HFF-Myc (cell line): Measurements from ENCODE around the gene COX10.

Experiments used
- DNase-seq: peaks from one replicate; pipeline ENCODE4 v3.0.0-alpha.2; 2011; ENCODE audit warnings: low read depth; ENCODE audit errors: extremely low read depth
- H3K4me3 ChIP-seq: replicated peaks from 2 replicates; pipeline ENCODE4 v1.5.1; 2011; ENCODE audit warnings: low read depth, mild to moderate bottlenecking, control low read depth, low read length
- TF ChIP-seq, protein P1 (sequence below): IDR thresholded peaks from 2 replicates; pipeline ENCODE4 v1.5.1; 2012; ENCODE audit warnings: mild to moderate bottlenecking, low read depth, low read length, control low read depth; ENCODE audit errors: missing control alignments

Gene COX10

DNA sequence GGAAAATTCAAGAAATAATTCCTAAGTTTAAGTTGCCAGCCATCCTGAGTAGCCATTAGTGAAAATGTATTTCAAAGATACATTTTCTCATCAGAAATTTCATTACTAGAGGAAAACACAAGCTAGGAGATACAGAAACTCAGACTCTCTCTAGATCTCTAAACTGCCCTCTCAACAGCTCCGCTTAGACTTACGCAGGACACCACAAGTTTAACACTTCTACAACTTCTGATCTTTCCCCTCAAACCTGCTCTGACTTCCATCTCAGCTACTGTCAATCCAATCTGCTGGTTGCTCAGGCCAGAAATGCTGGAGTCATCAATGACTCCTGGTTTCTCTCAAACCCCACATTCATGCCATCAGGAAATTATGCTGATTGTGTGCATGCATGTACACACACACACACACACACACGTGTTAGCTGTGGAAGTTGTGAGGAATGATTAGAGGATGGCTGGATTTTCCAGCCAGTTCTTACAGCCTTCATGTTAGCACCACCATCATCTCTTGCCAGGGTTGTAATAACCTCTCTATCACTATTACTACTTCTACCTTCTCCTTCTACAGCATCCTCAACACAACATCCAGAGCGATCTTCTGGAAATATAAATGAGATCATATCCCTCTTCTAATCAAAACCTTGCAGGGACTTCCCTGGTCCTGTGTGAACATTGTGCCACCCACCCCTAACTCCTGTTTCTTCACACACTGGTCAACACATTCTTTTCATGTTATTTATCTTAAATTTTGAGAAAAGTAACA is 47.1 kb downstream of the COX10 start:
- H3K4me3 ChIP-seq, result no peak overlapping the region
- TF ChIP-seq, protein P1, sequence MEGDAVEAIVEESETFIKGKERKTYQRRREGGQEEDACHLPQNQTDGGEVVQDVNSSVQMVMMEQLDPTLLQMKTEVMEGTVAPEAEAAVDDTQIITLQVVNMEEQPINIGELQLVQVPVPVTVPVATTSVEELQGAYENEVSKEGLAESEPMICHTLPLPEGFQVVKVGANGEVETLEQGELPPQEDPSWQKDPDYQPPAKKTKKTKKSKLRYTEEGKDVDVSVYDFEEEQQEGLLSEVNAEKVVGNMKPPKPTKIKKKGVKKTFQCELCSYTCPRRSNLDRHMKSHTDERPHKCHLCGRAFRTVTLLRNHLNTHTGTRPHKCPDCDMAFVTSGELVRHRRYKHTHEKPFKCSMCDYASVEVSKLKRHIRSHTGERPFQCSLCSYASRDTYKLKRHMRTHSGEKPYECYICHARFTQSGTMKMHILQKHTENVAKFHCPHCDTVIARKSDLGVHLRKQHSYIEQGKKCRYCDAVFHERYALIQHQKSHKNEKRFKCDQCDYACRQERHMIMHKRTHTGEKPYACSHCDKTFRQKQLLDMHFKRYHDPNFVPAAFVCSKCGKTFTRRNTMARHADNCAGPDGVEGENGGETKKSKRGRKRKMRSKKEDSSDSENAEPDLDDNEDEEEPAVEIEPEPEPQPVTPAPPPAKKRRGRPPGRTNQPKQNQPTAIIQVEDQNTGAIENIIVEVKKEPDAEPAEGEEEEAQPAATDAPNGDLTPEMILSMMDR, result no peak
- DNase-seq, result no peak

DNA sequence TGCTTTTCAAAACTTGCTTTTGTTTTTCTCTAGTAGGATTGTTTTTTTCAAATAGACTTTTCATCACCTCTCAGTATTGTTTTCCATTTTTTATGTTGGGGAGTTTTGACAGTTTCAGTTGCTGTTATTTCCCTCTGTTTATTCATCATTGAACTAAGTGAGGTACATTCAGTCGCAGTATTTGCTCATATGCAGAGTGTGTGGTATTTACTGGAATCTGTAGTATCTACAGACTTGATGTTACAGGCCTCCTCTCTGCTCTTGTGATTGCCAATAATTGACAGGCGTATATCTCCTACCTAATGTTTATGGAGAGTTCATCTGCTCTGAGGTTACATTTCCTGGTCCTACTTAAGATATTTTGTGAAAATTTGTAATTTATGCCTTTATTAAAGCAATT is 49.6 kb downstream of the COX10 start:
- no peak for DNase-seq
- TF ChIP-seq, protein P1, result no peak
- no peak overlapping the region for H3K4me3 ChIP-seq

DNA sequence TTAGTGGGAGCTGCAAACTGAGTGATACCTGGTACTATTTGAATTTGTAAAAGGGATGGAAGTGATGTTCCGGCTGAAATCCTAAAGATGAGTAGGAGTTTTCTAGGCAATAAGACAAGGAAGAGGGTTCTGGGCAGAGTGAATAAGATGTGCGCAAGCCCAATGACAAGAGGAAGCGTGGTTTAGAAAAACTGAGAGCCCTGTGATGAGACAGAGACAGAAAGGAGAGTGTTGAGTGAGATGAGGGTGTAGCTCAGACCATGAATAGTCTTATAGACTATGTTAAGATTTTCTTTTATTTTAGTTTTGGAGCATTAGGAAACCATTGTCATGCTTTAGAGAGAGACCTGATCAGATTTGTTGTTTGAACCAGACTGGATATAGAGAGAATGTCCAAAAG is 50.2 kb downstream of the COX10 start:
- no peak for DNase-seq
- TF ChIP-seq, protein P1, result no peak
- H3K4me3 ChIP-seq, result no peak overlapping the region

DNA sequence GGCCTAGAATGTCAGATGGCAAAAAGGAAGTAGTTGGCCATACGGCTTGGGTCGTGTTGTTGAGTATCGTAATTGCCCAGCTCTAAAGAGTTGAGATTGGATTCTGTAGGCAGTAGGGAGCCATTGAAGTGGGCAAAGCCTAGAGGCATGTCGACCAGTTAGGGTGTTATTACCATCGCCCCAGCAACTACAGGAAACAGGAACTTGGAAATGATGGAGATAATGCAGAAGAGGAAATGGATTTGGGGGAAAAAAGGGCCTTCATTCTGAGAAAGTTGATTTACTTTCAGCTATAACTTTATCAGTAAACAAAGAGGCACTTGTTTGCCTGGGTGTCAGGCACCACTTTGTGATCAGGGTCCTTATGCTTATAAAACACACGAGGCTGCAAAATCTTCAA is 52.6 kb downstream of the COX10 start:
- no peak overlapping the region for H3K4me3 ChIP-seq
- TF ChIP-seq, protein P1, result no peak
- DNase-seq, result no peak

DNA sequence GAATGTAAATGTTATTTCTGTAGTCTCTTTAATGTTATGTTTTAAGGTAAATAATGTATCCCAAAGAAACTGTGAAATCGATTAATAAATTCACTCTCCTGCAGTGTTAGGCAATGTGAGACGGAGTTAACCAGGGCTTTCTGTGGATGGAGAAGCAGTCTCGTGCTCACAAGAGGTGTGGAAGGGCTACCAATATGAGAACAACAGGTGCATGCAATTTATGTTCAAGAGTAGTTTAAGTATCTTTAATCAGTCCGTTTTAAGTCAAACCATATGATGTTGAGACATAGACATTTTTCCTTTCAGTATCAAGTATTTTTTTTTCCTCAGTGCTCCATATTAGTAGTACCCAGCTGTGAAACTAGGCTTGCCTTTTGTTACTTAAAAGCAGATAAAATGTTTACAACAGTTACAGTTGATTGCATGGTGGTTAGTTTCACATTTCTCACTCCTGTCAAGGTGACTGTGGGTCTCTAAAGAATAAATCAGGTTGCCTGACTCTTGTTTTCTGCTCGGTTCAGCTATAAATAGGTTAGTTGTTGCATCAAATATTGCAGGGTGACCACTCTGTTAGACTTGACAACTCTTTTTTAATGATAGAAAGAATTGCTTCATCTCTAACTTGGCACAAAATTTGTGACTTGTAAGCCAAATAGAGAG is 54.4 kb downstream of the COX10 start:
- DNase-seq, result no peak
- H3K4me3 ChIP-seq, result no peak overlapping the region
- TF ChIP-seq, protein P1, result no peak

DNA sequence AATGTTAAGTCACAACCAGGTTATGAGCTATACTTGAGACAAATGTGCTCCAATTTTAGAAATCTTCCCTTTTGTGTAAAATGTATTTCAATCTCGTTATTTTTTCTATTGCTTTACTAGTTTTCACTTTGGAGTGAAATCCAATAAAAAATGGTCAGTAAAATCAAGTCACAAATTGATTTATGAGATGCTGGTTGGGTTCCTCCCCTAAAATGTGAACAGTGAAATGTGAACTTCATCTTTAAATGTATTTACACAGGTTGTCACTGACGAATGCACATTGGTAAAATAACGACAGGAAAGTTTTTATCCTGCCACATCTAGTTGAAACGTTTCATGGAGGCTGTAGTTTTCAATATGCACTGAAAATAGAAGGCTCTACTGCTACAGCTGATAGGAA is 55.5 kb downstream of the COX10 start:
- no peak overlapping the region for H3K4me3 ChIP-seq
- TF ChIP-seq, protein P1, result no peak
- no peak for DNase-seq
